COLO829 (cell line): ENCODE data around the gene FAS.
"Not testable (repeated sequence)": the region's sequence is repeated elsewhere in the genome, so short reads cannot be mapped to it uniquely, and the experiment has no call there.

Experiments
- DNase-seq: peaks from one replicate; pipeline ENCODE4 v3.0.0; 2012; ENCODE audit warnings: low spot score

Gene FAS

DNA sequence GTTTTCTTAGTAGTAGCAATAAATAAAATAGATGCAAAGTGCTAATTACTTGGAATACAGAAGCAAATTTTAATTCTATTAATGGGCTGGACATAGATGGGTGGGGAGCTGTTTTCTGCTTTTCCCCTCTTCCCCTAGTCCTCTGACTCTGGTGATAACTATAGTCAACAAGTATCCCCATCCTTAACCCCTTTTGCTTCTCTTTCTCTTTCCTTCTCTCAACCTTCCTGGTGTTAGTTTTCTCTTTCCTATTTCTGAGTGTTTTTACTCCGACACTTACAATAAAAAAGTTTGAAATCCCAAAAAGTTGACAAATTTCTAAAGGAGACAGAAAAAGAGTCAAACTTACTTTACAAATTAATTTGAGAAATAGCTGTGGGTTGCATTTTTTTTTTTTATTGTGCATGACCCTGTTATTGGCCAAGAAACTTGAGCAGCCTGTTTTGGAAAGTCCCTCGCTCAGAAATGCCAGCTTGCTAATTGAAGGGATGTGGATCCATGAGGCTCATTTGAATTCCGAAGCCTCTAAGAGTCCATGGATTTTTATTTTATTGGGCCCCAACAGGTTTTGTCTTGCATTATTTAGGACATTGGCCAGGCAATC is 2.4 kb downstream of the FAS start:
- no peak for DNase-seq

DNA sequence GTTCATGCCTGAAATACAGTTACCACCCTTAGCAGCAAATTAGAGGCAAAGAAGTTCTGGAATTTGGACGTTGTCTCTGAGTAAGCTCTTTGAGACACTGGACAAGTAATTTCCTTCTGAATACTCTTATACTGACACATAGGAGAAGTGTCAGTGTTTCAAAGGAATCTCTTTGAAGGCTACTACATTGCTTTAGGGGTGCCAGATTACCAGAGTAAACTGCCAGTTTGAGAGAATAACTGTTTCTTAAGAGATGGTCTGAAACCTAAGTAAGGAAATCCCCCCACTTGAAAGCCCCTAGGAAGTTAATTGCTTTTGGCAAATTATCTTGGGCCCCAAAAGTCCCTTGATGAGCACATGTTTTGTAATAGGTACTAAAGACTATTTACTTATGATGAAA is 3.4 kb downstream of the FAS start:
- DNase-seq: no peak

DNA sequence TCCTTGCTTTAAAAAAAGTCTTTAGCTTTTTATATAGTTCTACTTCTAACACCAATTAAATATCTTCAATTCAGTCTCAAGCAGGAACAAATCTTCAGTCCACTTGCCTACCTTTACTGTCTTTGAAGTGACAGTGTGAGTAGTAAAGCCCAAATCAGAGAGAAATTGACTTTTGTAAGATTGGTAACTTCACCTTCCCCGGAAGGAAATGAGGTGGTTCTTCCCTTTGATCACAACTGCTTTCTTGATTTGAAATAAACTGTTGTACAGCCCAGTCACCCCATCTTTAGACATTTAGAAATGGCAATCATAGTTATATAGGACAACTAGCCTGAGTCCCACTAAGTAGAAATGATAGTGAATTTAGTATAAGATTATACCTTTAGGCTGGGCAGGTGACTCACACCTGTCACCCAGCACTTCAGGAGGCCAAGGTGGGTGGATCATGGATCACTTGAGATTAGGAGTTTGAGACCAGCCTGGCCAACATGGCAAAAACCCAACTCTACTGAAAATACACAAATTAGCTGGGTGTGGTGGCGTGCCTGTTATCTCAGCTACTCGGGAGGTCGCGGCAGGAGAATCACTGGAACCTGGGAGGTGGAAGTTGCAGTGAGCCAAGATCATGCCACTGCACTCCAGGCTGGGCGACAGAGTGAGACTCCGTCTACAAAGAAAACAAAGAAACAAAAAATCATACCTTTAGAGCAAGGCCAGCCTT is 4.7 kb downstream of the FAS start:
- DNase-seq: no peak

DNA sequence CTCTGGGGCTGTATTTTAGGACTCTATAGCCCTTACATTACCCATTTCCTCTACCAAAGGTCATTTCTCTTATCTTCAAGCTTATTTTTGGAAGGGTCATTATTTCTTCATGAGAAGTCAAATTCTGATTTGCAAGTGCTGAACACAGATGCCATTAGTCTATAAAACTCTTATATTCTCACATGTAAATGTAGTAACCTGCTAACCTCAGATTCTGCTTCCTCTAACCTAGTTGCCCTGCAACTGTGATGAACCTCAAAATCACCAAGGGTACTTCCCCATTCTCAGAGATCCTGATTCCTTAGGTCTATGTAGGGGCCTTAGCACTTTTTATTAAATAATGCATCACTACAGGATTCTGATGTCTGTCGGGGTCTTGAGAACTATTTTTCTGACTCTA is 6.3 kb downstream of the FAS start:
- DNase-seq: no peak

DNA sequence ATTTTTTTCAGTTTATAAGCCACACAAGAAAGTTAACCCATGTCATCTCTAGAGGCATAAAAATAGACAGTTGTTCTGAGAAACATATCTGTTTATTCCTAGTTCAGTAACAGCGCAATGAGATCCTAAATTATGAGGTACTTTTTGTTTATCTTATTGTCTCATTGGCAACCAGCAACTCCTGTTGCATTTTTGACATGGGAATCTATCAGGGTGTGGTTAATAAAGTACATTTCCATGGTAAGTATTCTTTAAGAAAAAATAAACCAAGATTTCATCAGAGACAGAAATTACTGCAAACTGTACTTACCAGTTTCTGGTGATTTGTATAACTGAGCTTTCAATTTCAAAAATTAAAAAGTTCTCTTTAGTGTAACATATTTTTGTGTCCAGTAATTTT is 9.0 kb downstream of the FAS start:
- no peak for DNase-seq

DNA sequence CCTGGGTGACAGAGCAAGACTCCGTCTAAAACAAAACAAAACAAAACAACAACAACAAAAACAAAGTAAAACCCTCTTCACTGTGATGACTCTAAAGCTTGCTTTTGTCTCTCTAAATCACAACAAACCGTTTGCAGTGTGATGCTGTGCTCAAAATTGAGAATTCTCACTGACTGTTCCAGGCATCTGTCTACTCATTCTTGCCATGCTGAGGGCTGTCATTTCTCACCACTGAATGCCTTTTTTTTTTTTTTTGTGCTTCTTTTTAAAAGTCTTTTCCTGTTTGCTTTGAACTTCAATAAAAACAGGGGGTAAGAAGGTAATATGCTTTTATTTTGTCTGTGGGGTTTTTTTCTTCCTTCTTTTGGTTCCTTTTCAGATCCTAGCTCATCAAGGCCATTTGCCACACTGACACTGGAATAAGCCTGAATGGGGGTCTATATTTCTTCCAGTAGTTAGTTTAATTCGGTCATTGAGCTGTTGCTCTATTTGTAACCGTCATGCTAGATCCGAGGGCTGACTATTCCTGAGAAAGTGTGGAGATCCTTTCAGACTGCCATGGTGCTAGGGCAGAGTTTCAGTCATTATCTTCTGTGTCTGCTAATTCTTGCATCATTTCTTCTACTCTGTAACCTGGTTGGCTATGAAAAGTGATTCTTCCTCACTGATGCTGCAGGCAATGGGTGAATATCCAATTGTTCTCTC is 10.6 kb downstream of the FAS start:
- no peak for DNase-seq

DNA sequence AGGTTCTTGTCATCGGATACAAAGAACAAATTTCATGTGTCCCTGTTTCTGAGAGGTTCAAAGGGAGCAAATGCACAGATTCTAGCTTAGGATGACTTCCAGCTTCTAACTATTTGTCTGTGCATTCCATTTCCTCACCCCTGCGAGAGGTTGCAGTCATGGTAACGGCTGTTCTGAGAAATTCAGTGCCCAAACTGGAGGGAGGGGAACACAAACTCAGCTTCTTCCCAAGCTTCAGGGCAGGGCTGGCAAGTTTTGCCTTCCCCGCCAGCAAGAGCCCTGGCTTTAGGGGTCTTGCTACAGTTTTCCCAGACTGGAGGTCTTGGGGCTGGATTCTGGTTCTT is 11.1 kb downstream of the FAS start:
- no peak for DNase-seq

DNA sequence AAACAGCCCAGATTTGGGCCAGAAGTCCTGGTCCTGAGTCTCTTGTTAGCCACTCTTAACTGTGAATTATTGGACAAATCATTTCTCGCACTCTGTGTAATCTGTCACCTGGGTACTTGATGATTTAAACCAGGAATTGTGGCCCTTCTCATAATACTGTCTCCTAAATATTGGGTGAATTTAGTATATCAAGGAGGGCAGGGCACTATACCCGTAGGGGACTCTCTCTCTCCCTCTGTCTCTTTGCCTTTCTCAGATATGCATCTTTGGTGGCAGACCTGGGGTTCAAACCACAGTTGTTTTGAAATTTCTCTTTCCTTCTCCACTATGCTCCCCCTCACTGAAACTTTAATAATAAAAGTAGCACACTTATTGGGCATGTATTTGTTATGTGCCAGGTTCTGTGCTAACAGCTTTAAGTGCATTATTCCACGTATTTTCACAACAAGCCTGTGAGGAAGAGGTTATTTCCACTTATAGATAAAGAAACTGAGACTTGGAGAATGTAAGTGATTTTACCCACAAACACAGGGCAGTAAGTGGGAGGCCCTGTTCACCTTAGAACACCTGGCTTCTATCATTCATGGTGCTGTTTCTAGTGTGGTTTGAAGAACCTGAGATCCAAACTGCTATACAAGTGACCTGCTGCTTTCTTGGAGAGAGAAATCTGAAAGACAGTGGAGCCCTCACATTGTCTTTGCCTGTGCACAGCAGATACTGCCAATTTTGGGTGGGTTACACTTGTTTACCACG is 11.8 kb downstream of the FAS start:
- no peak for DNase-seq

DNA sequence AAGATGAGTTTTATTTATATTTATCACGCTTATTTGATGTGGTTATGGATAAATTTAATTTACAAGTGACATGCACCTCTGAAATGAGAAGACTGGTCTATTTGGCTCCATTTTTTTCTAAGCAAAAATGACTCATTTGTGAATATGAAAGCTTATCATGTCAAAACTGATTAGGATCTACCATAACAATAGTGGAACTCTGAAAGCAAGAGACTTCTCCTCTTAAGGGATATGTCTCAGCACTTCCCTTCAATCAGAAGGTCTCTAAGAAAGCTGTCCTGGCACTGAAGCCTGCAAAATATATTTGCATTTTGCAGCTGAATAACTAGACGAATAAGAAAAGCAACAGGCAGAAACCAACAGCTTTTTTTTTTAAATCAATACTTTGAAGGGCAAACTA is 12.7 kb downstream of the FAS start:
- peak; percentile 14 for DNase-seq

DNA sequence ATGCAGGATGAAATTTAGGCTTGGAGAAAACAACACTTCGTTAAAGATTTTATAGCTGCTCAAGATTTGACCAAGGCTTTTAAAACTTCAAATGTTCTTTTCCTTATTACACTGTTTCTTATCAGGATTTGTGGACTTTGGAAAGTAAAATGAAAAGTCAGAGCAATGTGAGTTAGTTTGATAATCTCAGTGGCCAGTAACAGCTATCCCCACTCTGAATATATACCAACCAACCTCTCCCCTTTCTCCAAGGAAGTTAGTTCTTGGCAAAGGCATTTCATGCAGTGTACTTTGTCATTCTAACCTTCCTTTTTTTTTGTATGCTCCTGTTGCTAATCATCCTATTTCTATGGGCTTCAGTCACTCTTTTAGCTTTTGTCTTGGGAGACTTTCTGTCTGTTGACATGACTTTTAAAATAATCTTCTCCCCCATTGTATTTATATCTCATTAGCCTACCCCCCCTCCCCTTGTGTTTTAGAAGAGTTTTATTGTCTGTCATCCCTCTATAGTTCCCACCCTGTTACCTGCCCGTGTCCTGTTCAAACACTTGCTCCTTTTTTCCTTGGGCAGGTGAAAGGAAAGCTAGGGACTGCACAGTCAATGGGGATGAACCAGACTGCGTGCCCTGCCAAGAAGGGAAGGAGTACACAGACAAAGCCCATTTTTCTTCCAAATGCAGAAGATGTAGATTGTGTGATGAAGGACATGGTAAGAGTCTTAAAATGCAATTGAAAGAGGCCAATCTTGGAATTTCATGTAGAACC is 16.7 kb downstream of the FAS start:
- no peak for DNase-seq

DNA sequence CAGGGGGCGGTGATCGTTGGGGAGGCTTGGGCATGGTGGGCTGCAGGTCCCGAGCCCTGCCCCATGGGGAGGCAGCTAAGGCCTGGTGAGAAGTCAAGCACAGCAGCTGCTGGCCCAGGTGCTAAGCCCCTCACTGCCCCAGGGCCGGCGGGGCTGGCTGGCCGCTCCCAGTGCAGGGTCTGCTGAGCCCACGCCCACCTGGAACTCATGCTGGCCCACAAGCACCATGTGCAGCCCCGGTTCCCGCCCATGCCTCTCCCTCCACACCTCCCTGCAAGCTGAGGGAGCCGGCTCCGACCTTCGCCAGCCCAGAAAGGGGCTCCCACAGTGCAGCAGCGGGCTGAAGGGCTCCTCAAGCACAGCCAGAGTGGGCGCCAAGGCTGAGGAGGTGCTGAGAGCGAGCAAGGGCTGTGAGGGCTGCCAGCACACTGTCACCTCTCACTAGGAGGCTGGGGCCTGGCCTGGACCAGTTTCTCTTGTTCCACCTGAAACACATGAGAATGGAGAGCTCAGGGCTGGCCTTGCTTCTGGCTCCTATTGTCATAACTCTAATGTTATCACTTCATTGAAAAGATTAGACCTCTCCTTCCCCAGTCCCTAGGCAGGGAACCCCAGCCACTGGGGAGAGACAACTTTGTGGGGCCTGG is 28.2 kb downstream of the FAS start:
- not testable (repeated sequence) for DNase-seq

DNA sequence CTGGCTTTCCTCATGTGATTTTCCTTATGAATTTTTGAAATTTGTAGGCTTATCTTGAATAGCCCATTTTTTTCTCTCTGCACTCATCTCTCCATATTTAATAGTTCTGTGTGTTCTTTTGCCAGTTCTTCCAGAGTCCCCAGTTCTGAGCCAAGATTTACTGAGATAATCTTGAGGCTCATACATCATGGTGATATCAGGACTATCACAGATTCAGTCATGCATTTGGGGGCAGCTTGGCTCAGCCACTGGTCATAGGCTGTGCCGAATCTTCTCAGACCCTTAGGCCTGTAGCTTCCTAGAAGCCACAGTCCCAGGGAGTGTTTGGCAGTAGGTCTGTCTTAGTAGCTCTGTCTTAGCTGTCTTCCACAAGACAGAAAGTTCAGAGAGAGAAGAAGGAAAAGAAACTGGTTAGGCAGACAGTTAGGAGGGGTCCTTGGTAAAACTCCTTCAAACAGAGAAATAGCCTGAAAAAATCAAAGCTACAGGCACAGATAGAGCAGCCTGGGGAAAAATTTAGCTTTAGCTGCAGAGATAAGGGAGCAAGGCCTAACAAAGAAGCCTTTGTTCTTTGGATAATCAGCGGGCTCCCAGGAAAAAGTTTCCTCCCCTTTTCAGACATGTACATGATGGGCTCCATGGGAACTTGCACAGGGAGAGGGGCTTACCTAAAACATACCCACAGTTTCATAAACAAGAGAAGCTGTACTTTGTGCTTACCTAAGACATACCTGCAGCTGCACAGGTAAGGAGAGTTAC is 29.1 kb downstream of the FAS start:
- DNase-seq: peak; percentile 41

DNA sequence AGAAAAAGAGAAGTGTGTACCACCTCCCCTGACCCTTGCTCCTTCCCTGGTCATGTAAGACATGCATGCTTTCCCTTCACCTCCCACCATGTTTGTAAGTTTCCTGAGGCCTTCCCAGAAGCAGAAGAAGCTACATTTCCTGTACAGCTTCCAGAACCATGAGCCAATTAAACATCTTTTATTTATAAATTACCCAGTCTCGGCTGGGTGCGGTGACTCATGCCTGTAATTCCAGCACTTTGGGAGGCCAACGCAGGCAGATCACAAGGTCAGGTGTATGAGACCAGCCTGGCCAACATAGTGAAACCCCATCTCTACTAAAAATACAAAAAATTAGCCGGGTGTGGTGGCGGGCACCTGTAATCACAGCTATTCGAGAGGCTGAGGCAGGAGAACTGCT is 30.9 kb downstream of the FAS start:
- not testable (repeated sequence) for DNase-seq

DNA sequence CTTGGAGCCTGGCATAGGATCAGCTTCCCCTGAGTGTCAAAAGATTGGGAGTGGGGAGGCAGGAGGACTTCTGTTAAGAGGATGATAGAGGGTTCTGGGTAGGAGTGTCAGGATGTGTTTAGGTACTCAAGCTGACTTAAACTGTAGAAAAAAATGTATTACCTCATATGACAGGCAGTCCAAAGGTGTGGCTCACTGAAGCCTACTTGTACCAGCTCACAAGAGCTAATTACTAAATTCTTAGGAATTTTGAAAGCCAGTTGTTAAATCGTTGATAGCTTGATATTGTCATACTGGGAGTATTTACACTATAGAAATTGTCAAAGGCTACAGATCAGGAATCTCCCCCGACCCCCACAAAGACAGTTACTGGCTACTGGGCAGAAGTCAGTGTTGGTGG is 32.1 kb downstream of the FAS start:
- DNase-seq: no peak

DNA sequence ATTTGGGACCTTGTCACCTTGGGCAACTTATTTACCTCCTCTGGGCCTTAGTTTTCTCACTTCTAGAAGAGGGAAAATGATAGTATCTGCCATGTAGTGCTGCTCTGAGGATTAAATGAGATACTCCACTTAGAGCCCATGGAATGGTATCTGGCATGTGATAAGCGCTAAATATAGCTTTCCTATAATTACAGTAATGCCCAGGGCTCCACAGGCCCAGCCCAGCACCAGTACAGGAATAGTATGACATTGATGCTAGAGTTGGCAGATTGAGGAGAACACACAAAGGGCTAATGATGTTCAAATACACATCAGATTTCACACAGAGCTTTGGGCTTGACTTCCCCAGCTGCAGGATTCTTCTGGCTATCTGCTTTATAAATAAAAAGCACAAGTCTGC is 34.9 kb downstream of the FAS start:
- no peak for DNase-seq

DNA sequence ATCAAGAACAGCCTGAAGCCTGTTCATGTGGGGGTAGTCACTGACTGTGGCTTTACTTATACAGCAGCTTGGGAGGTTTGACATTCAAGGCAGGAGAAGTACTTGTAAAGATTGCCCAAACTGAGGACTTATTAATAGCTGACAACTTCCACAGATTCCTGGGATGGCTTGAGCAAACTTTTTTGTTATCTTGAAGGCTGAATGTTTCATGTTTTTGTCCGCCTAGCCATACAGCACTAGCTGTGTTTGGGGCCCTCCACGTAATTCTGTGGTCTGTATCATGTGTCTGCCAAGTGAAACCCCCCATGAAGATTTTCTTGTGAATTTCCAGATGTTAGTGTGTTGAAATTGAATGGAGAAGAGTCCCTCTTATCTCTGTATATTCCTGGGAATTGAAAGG is 38.6 kb downstream of the FAS start:
- DNase-seq: no peak

DNA sequence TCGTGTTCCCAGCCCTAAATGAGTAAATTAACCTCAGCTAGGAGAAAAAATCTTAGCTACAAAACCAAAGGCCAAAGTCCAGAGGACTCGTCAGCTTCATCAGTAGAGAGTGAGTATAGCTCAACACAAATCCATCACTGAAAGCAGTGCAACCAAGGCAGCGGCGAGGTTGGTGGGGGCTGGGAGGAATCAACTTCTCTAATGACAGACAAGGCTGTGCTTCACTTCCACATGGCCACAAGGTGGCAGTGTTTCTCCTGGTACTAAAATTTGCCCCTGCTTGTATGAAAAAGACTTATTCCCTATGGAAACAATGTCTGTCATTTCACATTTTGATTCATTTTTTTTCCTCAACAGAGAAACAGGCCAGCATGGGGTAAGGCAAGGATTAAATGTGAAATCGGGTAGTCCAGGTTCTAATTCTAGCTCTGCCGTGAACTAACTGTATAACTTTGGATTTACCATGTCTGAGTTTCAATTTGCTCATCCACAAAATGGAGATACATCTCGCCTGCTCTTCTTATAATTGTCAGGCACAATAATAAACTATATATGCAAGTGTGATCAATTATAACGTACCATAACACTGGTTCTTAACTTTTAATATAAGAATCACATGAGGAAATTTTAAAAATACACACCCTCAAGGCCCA is 39.3 kb downstream of the FAS start:
- DNase-seq: peak; percentile 30

DNA sequence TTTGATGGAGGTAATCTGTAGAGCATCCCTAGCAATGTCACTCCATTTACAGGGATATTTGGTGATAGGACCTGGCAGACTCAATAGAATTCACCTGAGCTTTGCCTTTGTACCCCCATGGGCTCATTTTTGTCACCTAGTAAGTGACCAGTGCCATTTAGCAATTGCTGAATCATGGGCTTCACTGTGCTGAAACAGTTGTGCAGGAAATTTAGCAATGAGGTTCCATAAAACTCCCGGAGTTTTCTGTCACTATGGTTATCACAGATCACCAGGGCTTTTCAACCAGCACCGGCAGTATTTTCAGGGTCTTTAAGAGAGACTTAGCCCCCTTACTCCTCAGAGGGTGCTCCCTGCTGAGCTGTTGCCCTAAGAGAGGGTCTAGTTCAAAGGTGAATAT is 40.2 kb downstream of the FAS start:
- no peak for DNase-seq

DNA sequence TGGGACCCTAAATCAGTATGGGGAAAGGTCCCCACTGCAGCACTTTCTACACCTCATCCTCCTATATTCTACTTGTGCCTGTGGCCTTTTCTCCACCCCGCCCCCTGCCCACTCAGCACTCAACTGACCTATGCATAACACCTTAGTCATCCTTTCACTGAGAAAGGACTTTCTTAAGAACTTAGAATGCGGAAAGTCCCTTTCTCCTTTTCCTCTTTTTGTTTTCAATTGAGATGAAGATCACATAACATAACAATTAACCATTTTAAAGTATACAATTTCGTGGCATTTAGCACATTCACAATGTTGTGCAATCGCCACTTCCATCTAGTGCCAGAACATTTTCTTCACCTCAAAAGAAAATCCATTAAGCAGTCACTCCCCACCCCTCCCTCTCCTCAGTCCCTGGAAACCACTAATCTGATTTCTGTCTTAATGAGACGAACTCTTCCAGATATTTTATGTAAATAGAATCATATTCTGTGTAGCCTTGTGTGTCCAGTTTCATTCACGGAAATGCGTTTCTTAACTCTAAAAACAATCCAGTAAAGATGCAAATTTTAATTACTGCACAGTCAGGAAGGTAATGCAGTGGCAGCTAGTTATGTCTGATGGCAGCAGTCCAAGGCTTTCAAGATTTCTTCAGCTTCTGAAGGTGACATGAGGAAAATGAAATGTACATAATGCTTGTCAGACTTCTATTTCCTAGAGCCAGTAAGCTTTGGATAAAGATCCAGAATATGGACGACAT is 41.7 kb downstream of the FAS start:
- peak; percentile 31 for DNase-seq

DNA sequence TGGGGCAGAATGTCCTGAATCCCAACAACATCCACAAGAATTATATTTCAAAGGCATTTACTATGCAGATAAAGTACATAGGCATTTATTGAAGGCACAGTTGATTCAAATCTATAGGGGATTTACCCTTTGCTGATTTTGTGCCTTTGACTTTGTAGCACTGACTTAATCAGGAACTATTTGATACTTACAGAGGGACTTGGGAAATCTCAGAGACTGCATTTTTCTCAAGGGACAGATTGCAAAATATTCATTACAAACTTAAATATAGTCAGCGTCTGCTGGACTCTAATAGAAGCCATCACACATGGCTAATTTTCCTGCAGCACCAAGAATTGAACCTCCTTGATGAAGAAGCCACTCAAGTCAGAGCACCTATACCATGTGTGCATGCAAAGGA is 44.9 kb downstream of the FAS start:
- no peak for DNase-seq
